ENCODE results near the gene NSMCE4A. TPM values are rescaled to one million over a fixed set of nuclear protein-coding genes. Genes with fewer than 3 reads are reported as not detected.

The NSMCE4A gene
- total and polyA plus RNA-seq, 2 donors (not counting 1 experiment from before 2014, with no cell fraction given): 89.7 to 92.4 TPM

- intact Hi-C loops (cut with micrococcal nuclease): no loop called here
- TF ChIP-seq, protein P1, sequence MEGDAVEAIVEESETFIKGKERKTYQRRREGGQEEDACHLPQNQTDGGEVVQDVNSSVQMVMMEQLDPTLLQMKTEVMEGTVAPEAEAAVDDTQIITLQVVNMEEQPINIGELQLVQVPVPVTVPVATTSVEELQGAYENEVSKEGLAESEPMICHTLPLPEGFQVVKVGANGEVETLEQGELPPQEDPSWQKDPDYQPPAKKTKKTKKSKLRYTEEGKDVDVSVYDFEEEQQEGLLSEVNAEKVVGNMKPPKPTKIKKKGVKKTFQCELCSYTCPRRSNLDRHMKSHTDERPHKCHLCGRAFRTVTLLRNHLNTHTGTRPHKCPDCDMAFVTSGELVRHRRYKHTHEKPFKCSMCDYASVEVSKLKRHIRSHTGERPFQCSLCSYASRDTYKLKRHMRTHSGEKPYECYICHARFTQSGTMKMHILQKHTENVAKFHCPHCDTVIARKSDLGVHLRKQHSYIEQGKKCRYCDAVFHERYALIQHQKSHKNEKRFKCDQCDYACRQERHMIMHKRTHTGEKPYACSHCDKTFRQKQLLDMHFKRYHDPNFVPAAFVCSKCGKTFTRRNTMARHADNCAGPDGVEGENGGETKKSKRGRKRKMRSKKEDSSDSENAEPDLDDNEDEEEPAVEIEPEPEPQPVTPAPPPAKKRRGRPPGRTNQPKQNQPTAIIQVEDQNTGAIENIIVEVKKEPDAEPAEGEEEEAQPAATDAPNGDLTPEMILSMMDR (IDR thresholded peaks at IDR 0.05): no peak
- no peak for TF ChIP-seq EZH2 (IDR thresholded peaks at IDR 0.05; ENCODE audit: borderline replicate concordance, insufficient read depth, low read depth, low read length, poor library complexity, severe bottlenecking)
- Histone ChIP-seq H2AFZ (ENCODE audit: insufficient read depth, low read depth, low read length, poor library complexity, severe bottlenecking) (no peak overlapping the region), H3K9me3 (ENCODE audit: control extremely low read depth in 1 of 3, control insufficient read depth in 2 of 3, insufficient read depth in 1 of 3, low read length in 2 of 3) (no peaks in the 10 kb centered on the region), H3K9ac (ENCODE audit: low read length) (no peak overlapping the region), H3K27ac (ENCODE audit: low read length in 2 of 2) (no peak overlapping the region), H3K4me3 (ENCODE audit: control extremely low read depth in 1 of 5, extremely low read depth in 1 of 5, insufficient read depth in 1 of 5, low read depth in 2 of 5, low read length in 4 of 5) (no peak overlapping the region), H3K79me2 (ENCODE audit: control insufficient read depth, insufficient read depth, low read length) (peaks cover 14% of the 10 kb centered on the region), H3K27me3 (replicated peaks in 1 of 4; ENCODE audit: control extremely low read depth in 1 of 4, control insufficient read depth in 3 of 4, insufficient read depth in 4 of 4, low read length in 3 of 4) (no peaks in the 10 kb centered on the region), H3K4me2 (replicated peaks; ENCODE audit: low read depth, low read length, poor library complexity, severe bottlenecking) (no peak overlapping the region), H3K36me3 (replicated peaks in 1 of 2; ENCODE audit: control extremely low read depth in 1 of 2, control insufficient read depth in 1 of 2, extremely low read depth in 1 of 2, insufficient read depth in 2 of 2, low read length in 1 of 2) (peaks cover 0 to 16% of the 10 kb centered on the region in 2 experiments), H4K20me1 (ENCODE audit: control insufficient read depth, insufficient read depth, low read length, poor library complexity, severe bottlenecking) (peaks cover 5% of the 10 kb centered on the region), H3K4me1 (ENCODE audit: control insufficient read depth in 2 of 2, insufficient read depth in 2 of 2, low read length in 2 of 2) (no peaks in the 10 kb centered on the region)
- no peaks in the 10 kb centered on the region for H3K27me3 Mint-ChIP-seq
- DNase-seq: no peak
- no peak for ATAC-seq (ENCODE audit: low read depth)
- H3K27ac Mint-ChIP-seq: no peak overlapping the region
- H3K4me3 Mint-ChIP-seq: no peak overlapping the region
- 89% methylated on average over 4 of the region's 6 CpGs for WGBS (ENCODE audit: insufficient coverage)
- no peaks in the 10 kb centered on the region for H3K9me3 Mint-ChIP-seq (ENCODE audit: insufficient read depth)
- ChIA-PET POLR2A (no interaction called here), CTCF (interaction anchor here (1.0 kb wide), 1 partner anchor 14 kb away, joined by 3 read pairs; no protein-coding TSS in a partner anchor)
- H3K4me1 Mint-ChIP-seq: peaks cover under 1% of the 10 kb centered on the region
Observed at GRCh38 chr10:121914661-121915060, 60.4 kb downstream of the NSMCE4A start.

DNA sequence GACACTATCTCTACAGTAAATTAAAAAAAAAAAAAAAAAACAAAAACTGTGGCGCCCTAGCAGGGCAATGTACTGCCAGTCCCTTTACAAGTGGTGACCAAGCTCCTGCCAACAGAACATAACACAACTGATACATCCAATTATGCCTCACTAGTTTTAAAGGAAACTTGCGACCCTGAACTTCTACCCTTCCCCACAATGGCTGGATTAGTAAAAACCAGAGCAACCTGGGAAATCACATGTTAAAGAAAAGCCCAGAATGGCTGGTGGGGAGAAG lies 63.7 kb downstream of the NSMCE4A start:
- Mint-ChIP-seq H3K27ac (no peak overlapping the region), H3K4me1 (no peaks in the 10 kb centered on the region), H3K27me3 (no peaks in the 10 kb centered on the region), H3K4me3 (no peak overlapping the region), H3K9me3 (ENCODE audit: insufficient read depth) (no peaks in the 10 kb centered on the region)
- TF ChIP-seq, protein P1 (IDR thresholded peaks at IDR 0.05): no peak
- no peak for TF ChIP-seq EZH2 (IDR thresholded peaks at IDR 0.05; ENCODE audit: borderline replicate concordance, insufficient read depth, low read depth, low read length, poor library complexity, severe bottlenecking)
- Histone ChIP-seq H3K4me1 (ENCODE audit: control insufficient read depth in 2 of 2, insufficient read depth in 2 of 2, low read length in 2 of 2) (no peaks in the 10 kb centered on the region), H3K9me3 (ENCODE audit: control extremely low read depth in 1 of 3, control insufficient read depth in 2 of 3, insufficient read depth in 1 of 3, low read length in 2 of 3) (no peaks in the 10 kb centered on the region), H3K36me3 (replicated peaks in 1 of 2; ENCODE audit: control extremely low read depth in 1 of 2, control insufficient read depth in 1 of 2, extremely low read depth in 1 of 2, insufficient read depth in 2 of 2, low read length in 1 of 2) (peaks cover 3 to 16% of the 10 kb centered on the region in 2 experiments), H3K27me3 (replicated peaks in 1 of 4; ENCODE audit: control extremely low read depth in 1 of 4, control insufficient read depth in 3 of 4, insufficient read depth in 4 of 4, low read length in 3 of 4) (no peaks in the 10 kb centered on the region), H3K79me2 (ENCODE audit: control insufficient read depth, insufficient read depth, low read length) (peaks cover 8% of the 10 kb centered on the region), H3K4me3 (ENCODE audit: control extremely low read depth in 1 of 5, extremely low read depth in 1 of 5, insufficient read depth in 1 of 5, low read depth in 2 of 5, low read length in 4 of 5) (no peak overlapping the region), H3K27ac (ENCODE audit: low read length in 2 of 2) (no peak overlapping the region), H4K20me1 (ENCODE audit: control insufficient read depth, insufficient read depth, low read length, poor library complexity, severe bottlenecking) (peaks cover 5% of the 10 kb centered on the region), H3K4me2 (replicated peaks; ENCODE audit: low read depth, low read length, poor library complexity, severe bottlenecking) (no peak overlapping the region), H3K9ac (ENCODE audit: low read length) (no peak overlapping the region), H2AFZ (ENCODE audit: insufficient read depth, low read depth, low read length, poor library complexity, severe bottlenecking) (no peak overlapping the region)
- DNase-seq: no peak
- intact Hi-C loops (cut with micrococcal nuclease): no loop called here
- ATAC-seq (ENCODE audit: low read depth): no peak
- ChIA-PET POLR2A (no interaction called here), CTCF (interaction anchor here (0.7 kb wide), 2 partner anchors 25 to 178 kb away, joined by 3 to 4 read pairs; no protein-coding TSS in a partner anchor)
- no CpG with 5 or more reads among the region's 2 CpGs for WGBS (ENCODE audit: insufficient coverage)

All from B cell (primary cell).